ENCODE data around the gene NLRC5.
"Not testable (repeated sequence)": the region's sequence is repeated elsewhere in the genome, so short reads cannot be mapped to it uniquely, and the experiment has no call there.

NLRC5 gene

DNA sequence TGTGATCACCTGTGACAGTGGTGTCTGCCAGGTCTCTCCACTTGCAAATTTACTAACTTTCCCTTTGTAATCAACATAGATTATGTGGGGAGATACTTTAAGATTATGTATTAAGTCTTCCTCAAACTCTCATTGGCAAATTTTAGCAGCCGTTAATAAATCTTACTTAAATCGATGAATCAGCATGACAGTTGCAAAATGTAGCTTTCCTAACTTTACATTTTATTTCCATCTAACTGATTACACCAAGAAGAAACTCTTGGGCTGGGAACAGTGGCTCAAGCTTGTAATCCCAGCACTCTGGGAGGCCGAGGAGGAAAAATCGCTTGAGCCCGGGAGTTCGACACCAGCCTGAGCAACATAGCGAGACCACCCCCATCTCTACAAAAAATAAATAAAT, 79.7 kb downstream of the NLRC5 start:
- Mint-ChIP-seq H3K9me3 (peaks cover 0 to 2% of the 10 kb centered on the region in 2 donors), H3K36me3 (ENCODE audit: insufficient read depth) (peaks cover 89% of the 10 kb centered on the region), H3K27me3 (no peaks in the 10 kb centered on the region), H3K4me1 (ENCODE audit: low read depth in 2 of 2) (peaks cover 32 to 38% of the 10 kb centered on the region in 2 donors), H3K27ac (peak overlapping the region; percentile 33 to 95), H3K4me3 (no peak overlapping the region)
- ATAC-seq (replicated peaks) (no peak), DNase-seq (no peak)

DNA sequence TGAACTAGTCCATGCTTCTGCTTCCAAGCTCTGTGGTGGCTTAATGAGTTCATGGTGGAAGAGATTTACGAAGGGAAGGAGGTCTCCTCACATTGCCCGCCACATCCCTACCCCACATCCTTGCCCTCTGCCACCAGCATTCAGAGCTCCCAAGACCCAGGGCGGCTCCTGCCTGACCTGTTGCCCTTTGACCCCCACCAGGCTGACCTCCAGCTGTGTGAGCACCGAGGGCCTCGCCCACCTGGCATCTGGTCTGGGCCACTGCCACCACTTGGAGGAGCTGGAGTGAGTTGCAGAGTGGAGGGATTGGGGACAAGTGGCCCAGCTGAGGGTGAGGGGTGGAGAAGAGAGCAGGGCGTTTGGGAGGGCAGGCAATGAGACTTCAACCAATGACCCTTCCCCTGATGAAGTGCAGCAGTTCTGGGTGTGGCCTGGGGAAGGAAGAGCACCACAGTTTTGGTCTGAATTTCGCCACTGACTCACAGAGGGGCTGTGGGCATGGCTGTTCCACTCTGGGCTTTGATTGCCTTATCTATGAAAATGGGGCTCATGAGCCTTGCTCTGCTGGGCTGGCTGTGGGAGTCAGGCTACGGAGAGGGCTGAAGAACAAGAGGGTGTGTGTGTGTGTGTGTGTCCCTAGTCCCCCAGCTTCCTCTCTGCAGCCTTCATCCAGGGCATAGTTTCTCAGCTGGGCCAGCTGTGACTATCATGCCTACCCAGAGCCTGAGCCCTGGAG, 80.4 kb downstream of the NLRC5 start:
- DNase-seq (no peak), ATAC-seq (replicated peaks) (peak; percentile 26)
- H3K27me3 Mint-ChIP-seq: no peaks in the 10 kb centered on the region
- H3K36me3 Mint-ChIP-seq (ENCODE audit: insufficient read depth): peaks cover 90% of the 10 kb centered on the region
- peaks cover 32 to 38% of the 10 kb centered on the region in 2 donors for H3K4me1 Mint-ChIP-seq (ENCODE audit: low read depth in 2 of 2)
- peaks cover 0 to 2% of the 10 kb centered on the region in 2 donors for H3K9me3 Mint-ChIP-seq
- H3K4me3 Mint-ChIP-seq: peak overlapping the region; percentile 18 to 52
- peak overlapping the region; percentile 88 to 95 for H3K27ac Mint-ChIP-seq

DNA sequence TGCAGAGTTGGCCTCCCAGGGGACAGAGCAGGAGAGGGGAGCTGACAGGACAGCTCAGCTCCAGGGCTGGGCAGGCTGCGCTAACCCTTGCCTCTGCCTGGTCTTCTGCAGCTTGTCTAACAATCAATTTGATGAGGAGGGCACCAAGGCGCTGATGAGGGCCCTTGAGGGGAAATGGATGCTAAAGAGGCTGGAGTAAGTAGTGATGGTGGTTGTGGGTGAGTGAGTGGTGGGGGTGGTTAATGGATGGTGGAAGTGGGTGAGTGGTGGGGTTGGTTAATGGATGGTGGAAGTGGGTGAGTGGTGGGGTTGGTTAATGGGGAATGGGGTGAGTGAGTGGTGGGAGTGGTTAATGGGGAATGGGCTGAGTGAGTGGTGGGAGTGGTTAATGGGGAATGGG, 81.1 kb downstream of the NLRC5 start:
- ATAC-seq (replicated peaks) (peak; percentile 63), DNase-seq (peak; percentile 34 to 39 (median 39))
- Mint-ChIP-seq H3K27me3 (no peaks in the 10 kb centered on the region), H3K36me3 (ENCODE audit: insufficient read depth) (peaks cover 93% of the 10 kb centered on the region), H3K4me3 (peak overlapping the region; percentile 18 to 52), H3K4me1 (ENCODE audit: low read depth in 2 of 2) (peaks cover 32 to 38% of the 10 kb centered on the region in 2 donors), H3K9me3 (peaks cover 0 to 2% of the 10 kb centered on the region in 2 donors), H3K27ac (peak overlapping the region; percentile 88 to 95)

DNA sequence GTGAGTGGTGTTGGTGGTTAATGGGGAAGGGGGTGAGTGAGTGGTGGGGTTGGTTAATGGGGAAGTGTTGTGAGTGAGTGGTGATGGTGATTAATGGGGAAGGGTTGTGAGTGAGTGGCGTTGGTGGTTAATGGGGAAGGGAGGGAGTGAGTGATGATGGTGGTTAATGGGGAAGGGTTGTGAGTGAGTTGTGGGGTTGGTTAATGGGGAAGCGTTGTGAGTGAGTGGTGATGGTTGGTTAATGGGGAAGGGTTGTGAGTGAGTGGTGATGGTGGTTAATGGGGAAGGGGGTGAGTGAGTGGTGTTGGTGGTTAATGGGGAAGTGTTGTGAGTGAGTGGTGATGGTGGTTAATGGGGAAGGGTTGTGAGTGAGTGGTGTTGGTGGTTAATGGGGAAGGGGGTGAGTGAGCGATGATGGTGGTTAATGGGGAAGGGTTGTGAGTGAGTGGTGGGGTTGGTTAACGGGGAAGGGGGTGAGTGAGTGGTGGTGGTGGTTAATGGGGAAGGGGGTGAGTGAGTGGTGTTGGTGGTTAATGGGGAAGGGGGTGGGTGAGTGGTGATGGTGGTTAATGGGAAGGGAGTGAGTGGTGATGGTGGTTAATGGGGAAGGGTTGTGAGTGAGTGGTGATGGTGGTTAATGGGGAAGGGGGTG, 81.8 kb downstream of the NLRC5 start:
- Mint-ChIP-seq H3K4me1 (ENCODE audit: low read depth in 2 of 2) (peaks cover 32 to 38% of the 10 kb centered on the region in 2 donors), H3K27ac (peak overlapping the region; percentile 88 to 95), H3K36me3 (ENCODE audit: insufficient read depth) (peaks cover 94% of the 10 kb centered on the region), H3K4me3 (peak overlapping the region; percentile 18 to 52)
- ATAC-seq (replicated peaks) (peak; percentile 30), DNase-seq (peak; percentile 38 to 45 (median 39))
- not testable (repeated sequence) for H3K27me3 Mint-ChIP-seq, H3K9me3 Mint-ChIP-seq

DNA sequence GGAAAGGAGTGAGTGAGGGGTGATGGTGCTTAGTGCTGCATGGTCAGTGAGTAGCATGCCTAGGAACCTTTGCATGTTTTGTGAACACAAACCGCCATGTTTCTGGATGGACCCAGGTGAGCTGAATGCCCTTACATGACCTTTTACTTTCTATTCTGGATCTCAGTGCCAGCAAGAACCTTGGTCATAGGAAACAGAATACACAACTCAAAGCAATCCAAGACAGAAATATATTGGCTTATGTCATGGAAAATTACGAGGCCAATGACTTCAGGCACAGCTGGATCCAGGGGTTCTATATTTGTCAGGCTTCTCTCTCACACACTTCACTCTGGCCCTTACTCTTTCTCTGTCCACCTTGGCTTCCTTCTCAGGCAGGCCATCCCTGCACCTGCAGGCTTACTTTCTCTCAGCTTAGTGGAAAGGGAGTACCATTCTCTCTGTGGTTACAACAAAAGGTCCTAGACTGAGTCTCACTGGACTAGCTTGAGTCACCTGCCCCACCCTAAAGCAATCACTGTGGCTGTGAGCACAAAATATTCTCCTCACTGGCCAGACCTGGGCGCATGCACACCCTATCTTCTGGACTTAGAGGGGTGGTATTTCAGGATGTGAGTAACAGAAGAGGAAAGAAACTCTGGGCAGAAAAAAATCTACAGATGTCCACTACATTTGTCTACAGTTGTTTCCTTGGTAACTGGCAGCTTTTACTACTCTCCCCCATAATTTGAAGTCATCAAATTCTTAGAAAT, 82.7 kb downstream of the NLRC5 start:
- ATAC-seq (replicated peaks) (peak; percentile 12), DNase-seq (no peak)
- H3K27ac Mint-ChIP-seq: peak overlapping the region; percentile 88 to 95
- H3K4me1 Mint-ChIP-seq (ENCODE audit: low read depth in 2 of 2): peaks cover 30 to 35% of the 10 kb centered on the region in 2 donors
- H3K27me3 Mint-ChIP-seq: no peaks in the 10 kb centered on the region
- peaks cover 0 to 2% of the 10 kb centered on the region in 2 donors for H3K9me3 Mint-ChIP-seq
- peaks cover 94% of the 10 kb centered on the region for H3K36me3 Mint-ChIP-seq (ENCODE audit: insufficient read depth)
- H3K4me3 Mint-ChIP-seq: peak overlapping the region; percentile 18 to 52

DNA sequence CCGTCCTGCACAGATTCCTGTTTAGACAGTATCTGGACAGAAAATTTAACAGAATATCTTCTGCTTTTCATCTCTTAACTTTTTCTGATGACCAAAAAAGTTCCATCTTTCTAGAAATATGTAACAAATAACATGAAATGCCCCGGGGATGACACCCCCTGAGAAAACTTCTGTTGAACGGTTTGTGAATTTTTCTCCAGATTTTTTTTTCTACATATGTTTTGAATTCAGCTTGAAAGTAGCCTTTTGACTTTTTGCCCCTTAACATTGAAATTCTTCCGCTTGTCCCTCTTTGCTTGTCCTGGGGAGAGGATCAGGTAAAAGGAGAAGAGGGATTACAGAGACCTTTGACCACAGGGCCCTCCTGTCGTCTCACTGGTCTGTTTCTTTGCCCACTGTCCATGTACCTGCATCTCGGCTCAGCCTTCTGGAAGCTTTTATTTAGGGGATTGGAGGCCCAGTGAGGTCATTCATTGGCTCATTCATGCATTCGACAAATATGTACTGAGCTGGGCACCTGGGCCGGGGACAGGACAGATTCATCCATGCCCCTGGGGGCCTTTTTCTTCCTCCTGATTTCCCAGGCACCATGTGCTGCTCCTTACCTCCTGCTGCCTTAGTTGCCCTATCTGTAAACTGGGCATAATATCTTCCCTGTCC, 83.4 kb downstream of the NLRC5 start:
- Mint-ChIP-seq H3K4me1 (ENCODE audit: low read depth in 2 of 2) (peaks cover 28 to 33% of the 10 kb centered on the region in 2 donors), H3K27me3 (no peaks in the 10 kb centered on the region), H3K9me3 (peaks cover 0 to 2% of the 10 kb centered on the region in 2 donors), H3K27ac (peak overlapping the region; percentile 73 to 95), H3K36me3 (ENCODE audit: insufficient read depth) (peaks cover 90% of the 10 kb centered on the region), H3K4me3 (no peak overlapping the region)
- ATAC-seq (replicated peaks) (no peak), DNase-seq (no peak)

DNA sequence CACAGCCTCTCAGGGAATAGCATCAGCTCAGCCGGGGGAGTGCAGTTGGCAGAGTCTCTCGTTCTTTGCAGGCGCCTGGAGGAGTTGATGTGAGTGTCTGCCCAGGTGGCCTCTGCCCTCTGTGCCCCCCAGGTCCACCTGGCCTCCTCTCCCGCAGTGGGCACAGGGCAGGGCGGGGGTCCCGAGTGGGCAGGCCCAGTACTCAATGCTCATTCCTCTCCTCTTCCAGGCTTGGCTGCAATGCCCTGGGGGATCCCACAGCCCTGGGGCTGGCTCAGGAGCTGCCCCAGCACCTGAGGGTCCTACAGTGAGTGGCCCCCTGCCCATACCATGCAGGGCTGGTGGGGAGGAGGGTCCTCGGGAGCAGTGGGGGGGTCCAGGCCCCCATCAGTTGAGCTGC, 88.4 kb downstream of the NLRC5 start:
- Mint-ChIP-seq H3K36me3 (ENCODE audit: insufficient read depth) (peaks cover 74% of the 10 kb centered on the region), H3K4me3 (no peak overlapping the region), H3K27me3 (no peaks in the 10 kb centered on the region), H3K4me1 (ENCODE audit: low read depth in 2 of 2) (peaks cover 0 to 4% of the 10 kb centered on the region in 2 donors), H3K27ac (peak overlapping the region in 1 of 2 donors; percentile 79), H3K9me3 (no peaks in the 10 kb centered on the region)
- no peak for DNase-seq
- ATAC-seq (replicated peaks): no peak

DNA sequence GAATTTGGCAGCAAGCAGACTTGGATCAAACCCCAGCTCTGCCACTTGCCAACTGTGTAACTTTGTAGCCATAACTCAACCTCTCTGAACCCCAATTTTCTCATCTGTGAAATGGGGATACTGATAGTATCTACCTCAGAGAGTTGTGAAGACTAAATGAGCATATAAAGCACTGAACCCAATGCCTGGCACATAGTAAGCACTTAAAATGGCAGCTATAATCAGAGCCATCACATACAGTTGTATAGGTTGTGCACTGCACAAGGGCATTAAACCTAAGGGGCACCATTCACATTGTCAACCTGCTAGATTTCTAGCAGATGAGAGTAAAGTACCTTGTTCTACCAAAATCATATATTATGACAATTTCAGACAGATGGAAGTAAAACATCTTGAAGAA, 92.4 kb downstream of the NLRC5 start:
- Mint-ChIP-seq H3K27me3 (no peaks in the 10 kb centered on the region), H3K4me1 (ENCODE audit: low read depth in 2 of 2) (peaks cover 7 to 11% of the 10 kb centered on the region in 2 donors), H3K9me3 (no peaks in the 10 kb centered on the region), H3K36me3 (ENCODE audit: insufficient read depth) (peaks cover 54% of the 10 kb centered on the region), H3K27ac (peak overlapping the region; percentile 31 to 41), H3K4me3 (no peak overlapping the region)
- no peak for DNase-seq
- no peak for ATAC-seq (replicated peaks)

DNA sequence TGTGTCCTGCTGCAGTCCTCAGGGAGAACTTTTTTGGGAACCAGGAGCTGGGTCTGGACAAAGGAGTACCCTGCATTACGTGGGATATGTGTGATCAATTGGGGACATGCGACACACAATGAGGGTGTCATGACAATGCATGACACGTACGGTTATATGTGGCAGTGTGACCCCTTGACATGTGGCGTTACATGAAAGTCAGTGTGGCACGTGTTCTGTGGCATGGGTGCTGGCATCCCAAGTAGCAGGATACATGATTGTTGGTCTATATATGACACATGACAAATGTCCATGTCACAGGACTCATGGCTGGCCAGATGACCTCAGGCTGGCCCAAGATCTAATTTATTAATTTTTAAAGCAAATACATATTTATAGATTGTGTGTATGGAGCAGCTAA, 93.3 kb downstream of the NLRC5 start:
- H3K27me3 Mint-ChIP-seq: no peaks in the 10 kb centered on the region
- H3K27ac Mint-ChIP-seq: no peak overlapping the region
- no peak for DNase-seq
- H3K4me1 Mint-ChIP-seq (ENCODE audit: low read depth in 2 of 2): peaks cover 7 to 10% of the 10 kb centered on the region in 2 donors
- no peak for ATAC-seq (replicated peaks)
- no peak overlapping the region for H3K4me3 Mint-ChIP-seq
- H3K36me3 Mint-ChIP-seq (ENCODE audit: insufficient read depth): peaks cover 49% of the 10 kb centered on the region
- H3K9me3 Mint-ChIP-seq: no peaks in the 10 kb centered on the region

DNA sequence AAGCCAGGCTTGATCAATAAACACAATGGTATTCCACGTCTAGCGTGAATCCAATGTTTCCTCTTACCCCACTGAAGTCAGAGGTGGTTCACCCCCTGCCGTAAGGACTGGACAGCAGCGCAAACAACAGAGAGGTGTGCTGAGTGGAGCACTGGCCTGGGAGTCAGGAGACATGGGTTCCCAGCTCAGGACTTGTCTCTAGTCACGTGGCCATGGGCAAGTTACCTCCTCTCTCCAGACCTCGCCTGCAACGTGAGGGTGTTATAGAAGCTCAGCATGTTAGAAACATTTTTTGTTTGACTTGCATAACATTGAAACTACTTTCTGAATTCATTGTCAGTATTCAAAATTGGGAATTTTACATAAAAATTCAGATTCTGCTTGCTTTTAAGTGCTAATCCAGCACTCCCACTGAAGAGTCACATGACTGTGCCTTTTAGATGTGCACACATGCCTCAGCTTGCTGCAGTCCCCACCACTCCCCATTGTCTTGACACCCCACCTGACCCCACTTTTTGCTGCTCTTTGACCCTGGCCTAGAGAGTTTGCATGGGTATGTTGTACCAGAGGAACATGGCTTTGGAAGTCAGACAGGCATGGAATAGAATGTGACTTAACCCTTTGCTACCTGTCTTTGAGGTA, 94.2 kb downstream of the NLRC5 start:
- peak overlapping the region; percentile 11 to 14 for H3K4me3 Mint-ChIP-seq
- DNase-seq (no peak), ATAC-seq (replicated peaks) (peak; percentile 11)
- peaks cover 7 to 10% of the 10 kb centered on the region in 2 donors for H3K4me1 Mint-ChIP-seq (ENCODE audit: low read depth in 2 of 2)
- H3K27ac Mint-ChIP-seq: peak overlapping the region; percentile 88 to 93
- H3K27me3 Mint-ChIP-seq: no peaks in the 10 kb centered on the region
- H3K9me3 Mint-ChIP-seq: no peaks in the 10 kb centered on the region
- H3K36me3 Mint-ChIP-seq (ENCODE audit: insufficient read depth): peaks cover 43% of the 10 kb centered on the region

DNA sequence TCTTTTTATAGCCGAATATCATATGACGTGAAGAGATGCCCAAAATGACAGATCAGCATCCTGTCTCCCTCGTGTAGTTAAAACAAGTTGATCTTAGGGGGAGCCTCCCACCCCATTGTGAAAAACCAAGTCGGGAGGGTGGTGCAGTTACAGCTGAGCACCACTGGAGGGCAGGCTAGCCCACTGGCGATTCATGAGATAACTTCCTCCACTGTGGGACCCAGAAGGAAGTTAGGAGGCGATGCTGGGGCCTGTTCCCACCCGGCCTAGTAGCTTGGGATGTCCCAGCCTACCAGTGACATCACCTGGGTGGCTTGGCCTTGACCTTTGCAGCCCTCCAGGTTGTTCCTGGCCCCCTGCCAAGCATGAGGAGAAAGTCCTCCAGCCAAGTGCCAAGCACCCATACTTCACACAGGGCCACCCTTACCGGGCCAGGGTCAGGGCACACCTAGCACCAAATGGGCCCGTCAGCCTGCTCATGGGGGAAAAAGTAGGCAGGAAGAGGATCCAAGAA, 95.0 kb downstream of the NLRC5 start:
- ATAC-seq (replicated peaks) (peak; percentile 94), DNase-seq (peak; percentile 71 to 87 (median 73))
- Mint-ChIP-seq H3K27me3 (no peaks in the 10 kb centered on the region), H3K4me1 (ENCODE audit: low read depth in 2 of 2) (peaks cover 7 to 10% of the 10 kb centered on the region in 2 donors), H3K27ac (peak overlapping the region; percentile 88 to 93), H3K9me3 (no peaks in the 10 kb centered on the region), H3K4me3 (peak overlapping the region; percentile 11 to 14), H3K36me3 (ENCODE audit: insufficient read depth) (peaks cover 39% of the 10 kb centered on the region)

DNA sequence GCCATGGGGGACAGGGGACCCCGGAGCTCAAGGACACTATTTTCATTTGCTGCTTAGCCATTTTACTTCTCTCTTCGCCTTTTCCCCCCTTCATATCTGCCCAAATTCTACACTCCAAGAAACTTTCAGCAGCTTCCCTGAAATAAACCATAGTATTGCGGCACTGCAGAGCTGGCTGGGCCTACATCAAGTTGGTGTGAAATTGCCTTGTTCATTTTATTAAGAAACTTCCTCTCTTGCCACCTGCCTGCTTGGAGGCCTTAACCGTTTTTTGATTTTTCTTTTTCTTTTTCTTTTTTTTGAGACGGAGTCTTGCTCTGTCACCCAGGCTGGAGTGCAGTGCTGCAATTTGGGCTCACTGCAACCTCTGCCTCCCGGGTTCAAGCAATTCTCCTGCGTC, 95.6 kb downstream of the NLRC5 start:
- H3K27ac Mint-ChIP-seq: peak overlapping the region in 1 of 2 donors; percentile 35
- H3K27me3 Mint-ChIP-seq: no peaks in the 10 kb centered on the region
- peaks cover 7 to 8% of the 10 kb centered on the region in 2 donors for H3K4me1 Mint-ChIP-seq (ENCODE audit: low read depth in 2 of 2)
- ATAC-seq (replicated peaks): no peak
- no peak for DNase-seq
- peaks cover 32% of the 10 kb centered on the region for H3K36me3 Mint-ChIP-seq (ENCODE audit: insufficient read depth)
- H3K9me3 Mint-ChIP-seq: no peaks in the 10 kb centered on the region
- H3K4me3 Mint-ChIP-seq: no peak overlapping the region
